NCI-H2196 treated with DMSO at 0.1 percent for 48 hours (cell line): ENCODE results near the gene UGGT2.
"Not testable (repeated sequence)": the region's sequence is repeated elsewhere in the genome, so short reads cannot be mapped to it uniquely, and the experiment has no call there.

Source experiments
- DNase-seq: peaks from one replicate; lab custom pipeline; 2025; ENCODE audit not compliant: unreplicated experiment; lab: John Stamatoyannopoulos, UW

The UGGT2 gene

GRCh38 chr13:95987841-95988240 is 65.4 kb downstream of the UGGT2 start:
- no peak for DNase-seq

DNA sequence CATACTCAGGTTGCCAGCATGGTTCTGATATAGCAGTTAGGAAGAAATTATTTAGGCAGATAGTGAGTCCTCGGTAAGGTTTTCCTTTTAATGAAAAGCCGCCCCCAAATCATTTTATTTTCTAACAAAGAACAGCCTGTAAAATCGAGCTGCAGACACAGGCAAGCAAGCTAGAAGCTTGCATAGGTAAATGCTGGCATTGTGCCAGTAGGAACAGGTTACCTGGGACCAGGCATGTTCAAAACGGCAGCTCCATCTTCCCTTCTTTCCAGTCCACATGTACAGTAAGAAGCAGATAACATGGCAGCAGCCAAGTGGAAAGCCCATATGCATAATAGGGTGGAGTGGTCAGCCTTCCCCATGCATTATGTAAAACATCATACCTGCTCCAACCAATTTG is 71.1 kb downstream of the UGGT2 start:
- no peak for DNase-seq

- DNase-seq = not testable (repeated sequence)
Observed at GRCh38 chr13:95972651-95973050, 80.5 kb downstream of the UGGT2 start.

- DNase-seq = no peak
Observed at GRCh38 chr13:95970878-95971277, 82.3 kb downstream of the UGGT2 start.

DNA sequence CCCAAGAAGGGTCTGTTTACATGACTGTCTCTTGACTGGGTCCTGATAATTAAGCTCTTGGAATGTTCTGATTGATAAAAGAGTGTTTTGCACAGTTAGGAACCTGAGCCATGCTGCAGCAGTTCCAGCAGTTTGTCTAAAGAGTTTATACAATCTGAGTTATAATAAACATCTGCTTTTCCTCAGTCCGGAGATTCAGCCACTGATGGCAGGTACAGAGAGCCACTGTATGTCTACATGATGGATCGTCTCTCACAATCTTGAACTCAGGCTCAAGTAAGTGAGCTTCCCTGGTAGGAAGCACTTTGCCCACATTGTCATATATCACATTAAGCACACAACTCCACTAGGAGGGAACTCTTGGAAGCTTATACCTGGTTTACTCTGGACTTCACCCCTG is 84.3 kb downstream of the UGGT2 start:
- no peak for DNase-seq

DNA sequence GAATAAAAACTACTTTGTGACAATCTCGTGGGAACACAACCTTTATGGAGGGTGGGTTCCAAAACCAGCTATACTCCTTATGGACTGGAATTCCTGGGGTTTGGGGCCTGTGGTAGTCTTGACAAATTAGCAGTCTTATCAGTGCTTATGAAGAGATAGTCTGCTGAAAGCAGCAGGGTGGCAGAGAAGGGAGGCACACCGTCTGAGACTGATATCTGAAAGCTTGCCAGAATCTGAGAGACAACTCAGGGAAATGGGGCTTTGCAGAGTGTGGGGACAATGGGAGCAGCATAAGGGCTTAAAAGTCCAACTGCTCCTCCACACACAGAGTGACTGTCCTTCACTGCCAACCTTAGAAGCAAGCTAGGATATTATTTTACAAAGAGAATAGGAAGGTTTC is 95.9 kb downstream of the UGGT2 start:
- DNase-seq = no peak

DNA sequence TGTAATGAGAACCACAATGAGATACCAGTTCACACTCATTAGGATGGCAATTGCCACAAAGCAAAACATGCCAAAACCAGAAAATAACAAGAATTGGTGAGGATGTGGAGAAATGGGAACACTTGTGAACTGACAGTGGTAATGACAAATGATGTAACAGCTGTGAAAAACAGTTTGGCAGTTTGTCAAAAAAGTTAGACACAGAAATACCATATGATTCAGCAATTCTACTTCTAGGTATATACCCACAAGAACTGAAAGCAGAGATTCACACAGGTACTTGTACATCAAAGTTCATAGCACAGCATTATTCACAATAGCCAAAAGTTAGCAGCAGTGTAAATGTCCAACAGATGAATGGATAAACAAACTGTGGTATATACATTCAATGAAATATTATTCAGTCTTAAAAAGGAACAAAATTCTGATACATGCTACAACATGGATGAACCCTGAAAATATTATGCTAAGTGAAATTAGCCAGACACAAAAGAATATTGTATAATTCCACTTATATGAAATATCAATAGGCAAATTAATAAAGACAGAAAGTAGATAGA is 96.5 kb downstream of the UGGT2 start:
- DNase-seq = no peak

GRCh38 chr13:95955719-95956118 is 97.5 kb downstream of the UGGT2 start:
- no peak for DNase-seq

DNA sequence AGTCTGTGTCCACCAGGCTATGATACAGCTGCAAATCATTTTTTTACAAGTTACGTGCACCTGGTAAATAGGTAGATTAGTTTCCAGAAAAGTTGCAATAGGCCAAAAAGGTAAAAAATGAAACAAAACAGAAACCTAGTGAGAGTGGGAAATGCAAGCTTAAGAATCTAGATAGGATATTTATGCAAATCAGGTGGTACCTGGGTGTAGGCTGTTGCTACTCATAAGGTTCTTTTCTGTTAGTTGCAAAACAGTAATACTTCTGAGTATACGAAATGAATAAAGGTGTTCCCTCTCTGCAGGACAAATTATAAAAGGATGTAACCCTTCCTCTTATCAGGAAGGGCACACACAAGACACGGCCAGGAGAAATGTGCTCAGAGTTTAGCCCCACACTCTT is 97.9 kb downstream of the UGGT2 start:
- DNase-seq = no peak

DNA sequence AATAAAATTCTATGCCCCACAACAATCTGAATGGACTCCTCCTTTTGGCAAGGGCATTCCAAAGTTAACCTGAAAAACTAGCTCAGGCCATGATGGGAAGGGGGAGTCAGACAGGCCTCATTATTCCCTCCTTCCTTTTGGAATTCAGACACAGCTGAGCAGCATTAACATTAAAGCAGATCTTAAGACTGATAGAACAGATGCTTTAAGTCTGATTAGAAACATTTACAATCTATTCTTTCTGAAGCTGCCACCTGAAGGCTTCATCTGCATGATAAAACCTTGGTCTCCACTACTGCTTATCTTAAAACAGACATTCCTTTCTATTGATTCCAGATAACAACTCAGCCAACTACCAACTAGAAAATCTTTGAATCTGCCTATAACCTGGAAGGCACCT is 98.9 kb downstream of the UGGT2 start:
- no peak for DNase-seq

- no peak for DNase-seq
Observed at GRCh38 chr13:95950103-95950502, 103.1 kb downstream of the UGGT2 start.

- DNase-seq = no peak
Observed at GRCh38 chr13:95948656-95949055, 104.5 kb downstream of the UGGT2 start.

DNA sequence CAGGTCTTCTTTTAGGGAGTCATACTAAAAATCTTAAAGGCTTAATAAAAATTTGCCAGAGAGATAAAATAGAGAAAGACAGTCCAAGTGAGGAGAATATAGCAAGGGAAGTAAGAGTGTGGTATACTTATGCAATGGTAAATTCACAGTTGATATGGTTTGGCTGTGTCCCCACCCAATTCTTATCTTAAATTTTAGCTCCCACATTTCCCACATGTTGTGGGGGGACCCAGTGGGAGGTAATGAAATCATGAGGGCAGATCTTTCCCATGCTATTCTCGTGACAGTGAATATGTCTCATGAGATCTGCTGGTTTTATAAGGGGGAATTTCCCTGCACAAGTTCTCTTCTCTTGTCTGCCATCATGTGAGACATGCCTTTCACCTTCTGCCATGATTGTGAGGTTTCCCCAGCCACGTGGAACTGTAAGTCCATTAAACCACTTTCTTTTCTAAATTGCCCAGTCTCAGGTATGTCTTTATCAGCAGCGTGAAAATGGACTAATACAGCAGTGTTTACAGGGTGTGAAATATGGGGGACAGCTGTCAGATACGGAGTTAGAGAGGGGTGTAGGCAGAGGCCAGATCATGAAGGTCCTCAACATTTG is 115.4 kb downstream of the UGGT2 start:
- DNase-seq = no peak

GRCh38 chr13:95931300-95932025 is 121.7 kb downstream of the UGGT2 start:
- no peak for DNase-seq

DNA sequence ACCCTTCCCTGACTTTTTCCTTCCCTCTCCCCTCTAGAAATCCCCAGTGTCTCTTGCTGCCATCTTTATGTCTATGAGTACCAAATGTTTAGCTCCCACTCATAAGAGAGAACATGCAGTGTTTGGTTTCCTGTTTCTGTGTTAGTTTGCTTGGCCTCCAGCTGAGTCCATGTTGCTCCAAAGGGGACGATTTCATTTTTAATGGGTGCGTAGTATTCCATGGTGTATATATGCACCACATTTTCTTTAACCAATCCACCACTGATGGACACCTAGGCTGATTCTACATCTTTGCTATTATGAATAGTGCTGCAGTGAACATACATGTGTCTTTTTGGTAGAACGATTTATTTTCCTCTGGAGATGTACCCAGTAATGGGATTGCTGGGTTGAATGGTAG is 123.8 kb downstream of the UGGT2 start:
- no peak for DNase-seq

- not testable (repeated sequence) for DNase-seq
Observed at GRCh38 chr13:95928367-95928906, 124.8 kb downstream of the UGGT2 start.

DNA sequence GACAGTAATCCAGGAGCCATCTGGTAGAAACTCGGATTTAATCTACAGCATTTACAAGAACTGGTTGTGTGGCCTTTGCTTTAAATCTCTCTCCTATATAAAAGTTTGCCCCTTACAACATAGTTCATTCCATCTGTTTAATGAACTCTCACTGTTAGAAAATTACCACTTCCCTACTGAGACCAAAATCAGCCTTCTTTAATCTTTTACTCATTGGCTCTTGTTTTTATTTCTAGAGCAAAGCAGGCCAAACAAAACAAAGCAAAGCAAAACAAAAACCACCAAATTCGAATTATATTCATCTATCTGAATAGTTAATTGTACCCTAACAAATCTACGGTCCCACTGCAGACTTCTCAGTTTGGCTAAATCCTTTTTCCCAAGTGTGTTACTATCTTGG is 127.0 kb downstream of the UGGT2 start:
- no peak for DNase-seq

DNA sequence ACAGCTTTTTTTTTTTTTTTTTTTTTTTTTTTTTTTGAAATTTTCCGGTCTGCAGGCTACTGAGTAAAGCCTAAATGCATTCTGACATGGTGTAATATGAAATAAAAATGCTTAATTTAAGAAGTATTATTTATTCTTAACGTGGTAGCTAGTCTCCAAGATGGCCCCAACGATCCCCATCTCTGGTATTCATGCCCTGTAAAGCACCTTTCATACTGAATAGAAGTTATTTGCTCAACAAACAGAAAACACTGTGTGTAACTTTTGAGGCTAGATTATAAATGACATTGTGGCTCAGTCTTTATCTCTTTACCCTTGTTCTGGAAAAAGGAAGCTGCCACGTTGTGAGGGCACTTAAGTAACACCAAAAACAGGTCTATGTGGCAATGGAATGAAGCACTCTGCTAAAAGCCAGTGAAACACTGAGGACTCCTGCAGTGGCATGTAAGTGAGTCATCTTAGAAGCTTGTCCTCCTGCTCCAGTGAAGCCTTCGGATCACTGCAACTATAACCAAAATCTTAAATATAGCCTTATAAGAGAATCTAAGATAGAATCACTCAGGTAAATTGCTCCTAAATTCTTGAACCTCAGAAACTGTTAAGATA is 128.7 kb downstream of the UGGT2 start:
- DNase-seq = no peak

GRCh38 chr13:95921485-95921884 is 131.7 kb downstream of the UGGT2 start:
- DNase-seq = no peak

DNA sequence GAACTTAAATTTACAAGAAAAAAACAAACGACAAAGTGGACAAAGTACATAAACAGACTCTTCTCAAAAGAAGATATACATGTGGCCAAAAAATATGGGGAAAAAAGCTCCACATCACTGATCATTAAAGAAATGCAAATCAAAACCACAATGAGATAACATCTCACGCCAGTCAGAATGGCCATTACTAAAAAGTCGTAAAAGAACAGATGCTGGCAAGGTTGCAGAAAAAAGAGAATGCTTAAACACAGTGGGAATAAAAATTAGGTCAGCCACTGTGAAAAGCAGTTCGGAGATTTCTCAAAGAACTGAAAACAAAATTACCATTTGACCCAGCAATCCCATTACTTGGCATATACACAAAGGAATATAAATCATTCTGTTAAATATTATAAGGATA is 132.7 kb downstream of the UGGT2 start:
- DNase-seq = no peak

GRCh38 chr13:95918860-95919259 is 134.3 kb downstream of the UGGT2 start:
- no peak for DNase-seq

- no peak for DNase-seq
Observed at GRCh38 chr13:95914991-95915501, 138.2 kb downstream of the UGGT2 start.
